GM12878 (cell line): ENCODE measurements around the gene DENND1A. TPM values are rescaled to one million over a fixed set of nuclear protein-coding genes. Genes with fewer than 3 reads are reported as not detected.

Experiments used
- ATAC-seq: fragments of 200-7000 bp; cut with Tn5 transposase; 3 replicates; pipeline ENCODE4 v1.9.1; 2020; ENCODE audit warnings: mild to moderate bottlenecking, moderate library complexity
- BruUV-seq: library from RNA; stranded (reverse); fragments of 400-500 nt; replicated peaks from 2 replicates; lab custom pipeline; 2021; lab: Mats Ljungman, UMichigan
- CTCF ChIA-PET: fragments of 300-600 bp; sonication (Branson Sonifier 250); formaldehyde crosslinking; extraction: SDS; loops from one replicate; lab custom pipeline; 2021; ENCODE audit warnings: inconsistent platforms; lab: Yijun Ruan, JAX
- POLR2A ChIA-PET: fragments of 350-600 bp; formaldehyde crosslinking; extraction: SDS; loops from one replicate; lab custom pipeline; 2021; ENCODE audit warnings: inconsistent platforms; lab: Charles Lee
- RAD21 ChIA-PET: fragments of 300-600 bp; sonication (Branson Sonifier 250); formaldehyde crosslinking; loops from one replicate; lab custom pipeline; 2023; ENCODE audit warnings: antibody characterized with exemption; ENCODE audit not compliant: unreplicated experiment; lab: Charles Lee
- SMC1A ChIA-PET: fragments of 300-600 bp; sonication (Branson Sonifier 250); formaldehyde crosslinking; loops from one replicate; lab custom pipeline; 2023; ENCODE audit not compliant: unreplicated experiment, uncharacterized antibody; lab: Charles Lee
- DNase-seq: peaks from one replicate; pipeline ENCODE4 v3.0.0-alpha.2; 2011; ENCODE audit warnings: low read depth, low spot score
- FAIRE-seq: peaks from 3 replicates; lab custom pipeline; 2011; peaks lifted over from hg19 to GRCh38; lab: Jason Lieb, UNC
- H2AFZ ChIP-seq: 2 replicates; pipeline ENCODE4 v1.6.0; 2011; ENCODE audit warnings: low read depth, low read length, control low read depth; ENCODE audit not compliant: control insufficient read depth
- H3K27ac ChIP-seq: 2 replicates; pipeline ENCODE4 v1.5.1; 2011; ENCODE audit warnings: control low read depth; ENCODE audit not compliant: control insufficient read depth, insufficient read depth
- H3K27me3 ChIP-seq, 2 experiments: replicated peaks in 1 of 2; 2 replicates each; pipeline versions ENCODE4 v1.6.0 to v1.6.1; 2011; ENCODE audit warnings: low read length in 1 of 2; ENCODE audit not compliant: control insufficient read depth in 2 of 2, insufficient read depth in 2 of 2
- H3K36me3 ChIP-seq, 2 experiments: 2 replicates each; pipeline ENCODE4 v1.5.1; 2011; ENCODE audit warnings: low read length in 1 of 2; ENCODE audit not compliant: control insufficient read depth in 2 of 2, insufficient read depth in 2 of 2
- H3K4me1 ChIP-seq: 2 replicates; pipeline ENCODE4 v1.6.1; 2011; ENCODE audit warnings: mild to moderate bottlenecking, low read length, moderate library complexity, mixed read lengths; ENCODE audit not compliant: control insufficient read depth, insufficient read depth
- H3K4me2 ChIP-seq: 2 replicates; pipeline ENCODE4 v1.6.0; 2011; ENCODE audit warnings: control low read depth; ENCODE audit not compliant: control insufficient read depth, insufficient read depth
- H3K4me3 ChIP-seq: fragments of 200-600 bp; sonication (generic); 2 replicates; pipeline ENCODE4 v1.5.1; 2016
- H3K79me2 ChIP-seq: 2 replicates; pipeline ENCODE4 v1.6.0; 2011; ENCODE audit warnings: low read length; ENCODE audit not compliant: control insufficient read depth, insufficient read depth
- H3K9ac ChIP-seq: 2 replicates; pipeline ENCODE4 v1.8.0; 2011; ENCODE audit warnings: low read length, control low read depth, mixed read lengths; ENCODE audit not compliant: control insufficient read depth, insufficient read depth
- H3K9me3 ChIP-seq: replicated peaks from 3 replicates; pipeline ENCODE4 v1.5.1; 2011; ENCODE audit warnings: mild to moderate bottlenecking, low read length; ENCODE audit not compliant: control insufficient read depth, insufficient read depth
- H4K20me1 ChIP-seq: 2 replicates; pipeline ENCODE4 v1.6.0; 2011; ENCODE audit not compliant: control insufficient read depth, insufficient read depth
- ATF7 ChIP-seq: fragments of 450-650 bp; IDR thresholded peaks from 2 replicates; pipeline ENCODE4 v1.6.1; 2016; ENCODE audit warnings: low read depth, mild to moderate bottlenecking
- CBFB ChIP-seq: IDR thresholded peaks from 2 replicates; pipeline ENCODE4 v1.6.1; 2016; ENCODE audit warnings: antibody characterized with exemption, low read depth
- CBX5 ChIP-seq: sonication (generic); IDR thresholded peaks from 2 replicates; pipeline ENCODE4 v1.6.1; 2016; ENCODE audit warnings: low read depth, moderate library complexity, mild to moderate bottlenecking, inconsistent platforms
- CHD1 ChIP-seq: IDR thresholded peaks from 2 replicates; pipeline ENCODE4 v1.6.1; 2012; ENCODE audit warnings: low read depth, low read length, improper control_type of control experiment
- EED ChIP-seq: sonication (generic); IDR thresholded peaks from 2 replicates; pipeline ENCODE4 v1.6.1; 2016; ENCODE audit warnings: antibody characterized with exemption, low read depth
- ETV6 ChIP-seq, 2 experiments: fragments of 450-650 bp in 1 of 2; IDR thresholded peaks in 1 of 2; conservative IDR thresholded peaks in 1 of 2; 2 replicates each; pipeline ENCODE4 v1.6.1; 2014; ENCODE audit warnings: antibody characterized with exemption in 1 of 2, borderline replicate concordance in 1 of 2, low read depth in 1 of 2, mild to moderate bottlenecking in 1 of 2, moderate library complexity in 1 of 2
- FOXK2 ChIP-seq: fragments of 450-650 bp; IDR thresholded peaks from 2 replicates; pipeline ENCODE4 v1.6.1; 2017; ENCODE audit warnings: mild to moderate bottlenecking, moderate library complexity
- LARP7 ChIP-seq: fragments of 450-650 bp; IDR thresholded peaks from 2 replicates; pipeline ENCODE4 v1.6.1; 2017; ENCODE audit warnings: mild to moderate bottlenecking
- NFYB ChIP-seq: IDR thresholded peaks from 2 replicates; pipeline ENCODE4 v1.6.1; 2011; ENCODE audit warnings: low read depth, mild to moderate bottlenecking, low read length, improper control_type of control experiment, moderate library complexity; ENCODE audit not compliant: insufficient read depth
- NR2C1 ChIP-seq: fragments of 450-650 bp; IDR thresholded peaks from 2 replicates; pipeline ENCODE4 v1.6.1; 2017; ENCODE audit warnings: antibody characterized with exemption, mild to moderate bottlenecking, moderate library complexity
- PAX8 ChIP-seq: fragments of 450-650 bp; IDR thresholded peaks from 2 replicates; pipeline ENCODE4 v1.6.1; 2017; ENCODE audit warnings: mild to moderate bottlenecking, moderate library complexity
- RAD51 ChIP-seq: fragments of 450-650 bp; IDR thresholded peaks from 2 replicates; pipeline ENCODE4 v1.6.1; 2016; ENCODE audit warnings: moderate library complexity, mild to moderate bottlenecking, inconsistent platforms
- SRF ChIP-seq, 2 experiments: IDR thresholded peaks; 2 replicates each; pipeline ENCODE4 v1.6.1; 2011; ENCODE audit warnings: low read depth in 2 of 2, low read length in 2 of 2, mild to moderate bottlenecking in 1 of 2, moderate library complexity in 1 of 2
- TARDBP ChIP-seq: IDR thresholded peaks from 2 replicates; pipeline ENCODE4 v1.6.1; 2016; ENCODE audit warnings: borderline replicate concordance
- WGBS: methylation state at CpG from one replicate; pipeline ENCODE4 v1.1.6; 2016; ENCODE audit warnings: low lambda C conversion rate; ENCODE audit not compliant: insufficient replicate concordance, insufficient coverage; ENCODE audit errors: missing lambda C conversion rate; 5-methylcytosine and 5-hydroxymethylcytosine counted together
- in situ Hi-C: fragments of 300-500 bp; cut with MboI; formaldehyde crosslinking; loops from 9 replicates; pipeline ENCODE4 v1.14.3; 2018; ENCODE audit warnings: mixed read lengths
- intact Hi-C: fragments of 100-400 bp; cut with micrococcal nuclease; formaldehyde crosslinking; loops from one replicate; pipeline ENCODE4 v1.14.2; 2022; ENCODE audit not compliant: unreplicated experiment
- polyA plus RNA-seq, 11 experiments: library from polyadenylated mRNA; depleted of rRNA in 4 of 11; unstranded in 6 of 11; stranded (reverse) in 5 of 11; fragments of >200 nt; fragmentation: Nextera tagmentation in 4 of 11; fragmentation: Illumina TruSeq in 1 of 11; extraction: Ambion mirVana in 4 of 11; extraction: Trizol in 1 of 11; gene quantifications; 1 replicate in 1 of 11; 2 replicates in 10 of 11; pipeline versions ENCODE4 v1.2.1 to v1.2.3, GENCODE V29; 2011 to 2016; ENCODE audit warnings: inconsistent platforms in 2 of 11, missing spikeins in 2 of 11, low read depth in 1 of 11
- total RNA-seq, 4 experiments: library from RNA; depleted of rRNA in 3 of 4; stranded (reverse); fragments of >200 nt in 3 of 4; fragmentation: Illumina TruSeq in 1 of 4; extraction: Trizol in 1 of 4; gene quantifications; 2 replicates each; pipeline versions ENCODE4 v1.2.1 to v1.2.3, GENCODE V29; 2013 to 2021
- TF ChIP-seq, protein P1 (sequence below): fragments of 450-650 bp; formaldehyde crosslinking; IDR thresholded peaks from 2 replicates; pipeline ENCODE4 v1.4.0; 2020; ENCODE audit warnings: mild to moderate bottlenecking, moderate library complexity
- TF ChIP-seq, protein P2 (sequence below): fragments of 450-650 bp; IDR thresholded peaks from 2 replicates; pipeline ENCODE4 v1.6.1; 2014; ENCODE audit warnings: mild to moderate bottlenecking
- TF ChIP-seq, protein P3 (sequence below): IDR thresholded peaks from 2 replicates; pipeline ENCODE4 v1.6.1; 2011; ENCODE audit warnings: mild to moderate bottlenecking, low read depth, low read length, moderate library complexity; ENCODE audit not compliant: insufficient replicate concordance

Gene DENND1A
- total and polyA plus RNA-seq, 10 of the 15 experiments (the other 5 are each of a cell fraction or from before 2014, with no cell fraction given) = 14.1 to 48.6 (median 35.2) TPM

DNA sequence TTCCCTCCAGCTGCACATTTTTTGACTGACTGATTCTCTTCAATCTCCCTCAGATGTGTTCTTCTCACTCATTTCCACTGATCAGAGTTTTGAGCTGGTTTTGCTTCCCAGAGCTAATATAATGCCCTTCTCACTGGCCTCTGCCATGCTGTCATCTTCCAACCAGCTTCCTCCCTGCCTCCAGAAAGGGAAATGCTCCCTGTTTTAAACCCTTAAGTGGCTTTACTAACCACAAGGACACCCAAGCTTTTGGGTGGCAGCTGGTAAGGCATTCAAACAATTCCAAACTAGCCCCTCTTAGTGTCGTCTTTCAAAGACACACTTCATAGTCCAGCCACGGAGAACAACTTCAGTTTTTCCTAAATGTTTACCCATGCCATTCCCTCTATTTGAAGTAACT lies 401.4 kb downstream of the DENND1A start:
- in situ Hi-C loops = no loop called here
- BruUV-seq = no TSS peak

More for the DNA sequence above, 401.4 kb downstream of the DENND1A start:
- Histone ChIP-seq H4K20me1 (no peaks in the 10 kb centered on the region), H3K9ac (no peak overlapping the region), H3K4me3 (no peak overlapping the region), H2AFZ (no peak overlapping the region), H3K9me3 (no peaks in the 10 kb centered on the region; the same call in 1 of the 3 replicates), H3K27me3 (no peaks in the 10 kb centered on the region), H3K4me2 (no peak overlapping the region), H3K79me2 (no peaks in the 10 kb centered on the region), H3K36me3 (no peaks in the 10 kb centered on the region), H3K27ac (no peak overlapping the region), H3K4me1 (no peaks in the 10 kb centered on the region)
- SMC1A ChIA-PET = interaction anchor here (1.1 kb wide), 1 partner anchor 10 kb away, joined by 3 read pairs; no protein-coding TSS in a partner anchor
- TF ChIP-seq, protein P1, sequence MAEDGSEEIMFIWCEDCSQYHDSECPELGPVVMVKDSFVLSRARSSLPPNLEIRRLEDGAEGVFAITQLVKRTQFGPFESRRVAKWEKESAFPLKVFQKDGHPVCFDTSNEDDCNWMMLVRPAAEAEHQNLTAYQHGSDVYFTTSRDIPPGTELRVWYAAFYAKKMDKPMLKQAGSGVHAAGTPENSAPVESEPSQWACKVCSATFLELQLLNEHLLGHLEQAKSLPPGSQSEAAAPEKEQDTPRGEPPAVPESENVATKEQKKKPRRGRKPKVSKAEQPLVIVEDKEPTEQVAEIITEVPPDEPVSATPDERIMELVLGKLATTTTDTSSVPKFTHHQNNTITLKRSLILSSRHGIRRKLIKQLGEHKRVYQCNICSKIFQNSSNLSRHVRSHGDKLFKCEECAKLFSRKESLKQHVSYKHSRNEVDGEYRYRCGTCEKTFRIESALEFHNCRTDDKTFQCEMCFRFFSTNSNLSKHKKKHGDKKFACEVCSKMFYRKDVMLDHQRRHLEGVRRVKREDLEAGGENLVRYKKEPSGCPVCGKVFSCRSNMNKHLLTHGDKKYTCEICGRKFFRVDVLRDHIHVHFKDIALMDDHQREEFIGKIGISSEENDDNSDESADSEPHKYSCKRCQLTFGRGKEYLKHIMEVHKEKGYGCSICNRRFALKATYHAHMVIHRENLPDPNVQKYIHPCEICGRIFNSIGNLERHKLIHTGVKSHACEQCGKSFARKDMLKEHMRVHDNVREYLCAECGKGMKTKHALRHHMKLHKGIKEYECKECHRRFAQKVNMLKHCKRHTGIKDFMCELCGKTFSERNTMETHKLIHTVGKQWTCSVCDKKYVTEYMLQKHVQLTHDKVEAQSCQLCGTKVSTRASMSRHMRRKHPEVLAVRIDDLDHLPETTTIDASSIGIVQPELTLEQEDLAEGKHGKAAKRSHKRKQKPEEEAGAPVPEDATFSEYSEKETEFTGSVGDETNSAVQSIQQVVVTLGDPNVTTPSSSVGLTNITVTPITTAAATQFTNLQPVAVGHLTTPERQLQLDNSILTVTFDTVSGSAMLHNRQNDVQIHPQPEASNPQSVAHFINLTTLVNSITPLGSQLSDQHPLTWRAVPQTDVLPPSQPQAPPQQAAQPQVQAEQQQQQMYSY (CRISPR knock-in tag) = no peak
- no peak for TF ChIP-seq CHD1
- no peak for TF ChIP-seq LARP7
- TF ChIP-seq, protein P2, sequence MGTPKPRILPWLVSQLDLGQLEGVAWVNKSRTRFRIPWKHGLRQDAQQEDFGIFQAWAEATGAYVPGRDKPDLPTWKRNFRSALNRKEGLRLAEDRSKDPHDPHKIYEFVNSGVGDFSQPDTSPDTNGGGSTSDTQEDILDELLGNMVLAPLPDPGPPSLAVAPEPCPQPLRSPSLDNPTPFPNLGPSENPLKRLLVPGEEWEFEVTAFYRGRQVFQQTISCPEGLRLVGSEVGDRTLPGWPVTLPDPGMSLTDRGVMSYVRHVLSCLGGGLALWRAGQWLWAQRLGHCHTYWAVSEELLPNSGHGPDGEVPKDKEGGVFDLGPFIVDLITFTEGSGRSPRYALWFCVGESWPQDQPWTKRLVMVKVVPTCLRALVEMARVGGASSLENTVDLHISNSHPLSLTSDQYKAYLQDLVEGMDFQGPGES = no peak
- no peak for TF ChIP-seq EED
- TF ChIP-seq FOXK2 = no peak
- TF ChIP-seq PAX8 = no peak
- TF ChIP-seq ETV6 (conservative IDR thresholded peaks at IDR 0.05 in 1 of 2, IDR thresholded peaks at IDR 0.05 in 1 of 2; ENCODE audit: borderline replicate concordance in 1 of 2, low read depth in 1 of 2) = no peak
- TF ChIP-seq CBX5 = no peak
- no peak for TF ChIP-seq SRF (IDR thresholded peaks at IDR 0.05; ENCODE audit: low read depth in 2 of 2, low read length in 2 of 2)
- TF ChIP-seq, protein P3, sequence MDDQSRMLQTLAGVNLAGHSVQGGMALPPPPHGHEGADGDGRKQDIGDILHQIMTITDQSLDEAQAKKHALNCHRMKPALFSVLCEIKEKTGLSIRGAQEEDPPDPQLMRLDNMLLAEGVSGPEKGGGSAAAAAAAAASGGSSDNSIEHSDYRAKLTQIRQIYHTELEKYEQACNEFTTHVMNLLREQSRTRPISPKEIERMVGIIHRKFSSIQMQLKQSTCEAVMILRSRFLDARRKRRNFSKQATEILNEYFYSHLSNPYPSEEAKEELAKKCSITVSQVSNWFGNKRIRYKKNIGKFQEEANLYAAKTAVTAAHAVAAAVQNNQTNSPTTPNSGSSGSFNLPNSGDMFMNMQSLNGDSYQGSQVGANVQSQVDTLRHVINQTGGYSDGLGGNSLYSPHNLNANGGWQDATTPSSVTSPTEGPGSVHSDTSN = no peak
- TF ChIP-seq NFYB = no peak
- no peak for TF ChIP-seq TARDBP
- no peak for TF ChIP-seq NR2C1
- no peak for TF ChIP-seq ATF7
- TF ChIP-seq RAD51 = no peak
- no peak for TF ChIP-seq CBFB
- CTCF ChIA-PET = interaction anchor here (1.2 to 1.8 kb wide), 4 partner anchors 10 to 44 kb away, joined by 3 to 7 read pairs (median 4); no protein-coding TSS in a partner anchor
- intact Hi-C loops = no loop called here
- ATAC-seq (no peak), DNase-seq (no peak), FAIRE-seq (no peak)
- POLR2A ChIA-PET = no interaction called here
- RAD21 ChIA-PET = no interaction called here
- WGBS = 94% methylated on average over 2 of the region's 2 CpGs
